Breast epithelium (tissue), 4 donors: Measurements from ENCODE around the gene MACROH2A2. TPM values are rescaled to one million over a fixed set of nuclear protein-coding genes. Genes with fewer than 3 reads are reported as not detected.

Experiments
- DNase-seq, 2 donors: peaks; one replicate each; pipeline ENCODE4 v3.0.0-alpha.2; 2019; ENCODE audit warnings: low spot score in 2 of 2
- H3K27ac ChIP-seq, 2 donors: fragments of 200-600 bp; sonication (generic) in 1 of 2; one replicate each; pipeline ENCODE4 v1.5.1; 2016 to 2019; ENCODE audit warnings: mild to moderate bottlenecking in 1 of 2
- H3K27me3 ChIP-seq, 2 donors: fragments of 200-600 bp; sonication (generic) in 1 of 2; one replicate each; pipeline versions ENCODE4 v1.5.1 to v1.6.0; 2017 to 2019; ENCODE audit warnings: control low read depth in 1 of 2, mild to moderate bottlenecking in 1 of 2
- H3K36me3 ChIP-seq: fragments of 200-600 bp; one replicate; pipeline ENCODE4 v1.5.1; 2019
- H3K4me1 ChIP-seq, 2 donors: fragments of 200-600 bp; sonication (generic); one replicate each; pipeline ENCODE4 v1.5.1; 2016 to 2019; ENCODE audit warnings: control low read depth in 1 of 2
- H3K4me3 ChIP-seq, 3 donors: fragments of 200-600 bp; sonication (generic); 1 replicate in 2 of 3; 2 replicates in 1 of 3; pipeline ENCODE4 v1.5.1; 2016 to 2019; ENCODE audit warnings: mild to moderate bottlenecking in 3 of 3, moderate library complexity in 2 of 3
- H3K9me3 ChIP-seq, 2 donors: fragments of 200-600 bp; sonication (generic) in 1 of 2; one replicate each; pipeline ENCODE4 v1.5.1; 2016 to 2019; ENCODE audit warnings: control low read depth in 1 of 2
- POLR2A ChIP-seq: fragments of 450-650 bp; IDR thresholded peaks from one replicate; pipeline ENCODE4 v1.6.1; 2016; ENCODE audit warnings: antibody characterized with exemption, mild to moderate bottlenecking, moderate library complexity
- POLR2AphosphoS5 ChIP-seq, 3 donors: sonication (generic); formaldehyde crosslinking; IDR thresholded peaks; one replicate each; pipeline ENCODE4 v1.6.1; 2017; ENCODE audit warnings: antibody characterized with exemption in 3 of 3
- intact Hi-C: fragments of 100-400 bp; cut with DNase I; formaldehyde crosslinking; loops from one replicate; pipeline ENCODE4 v1.15.1; 2023; ENCODE audit warnings: low total_unique reads
- total RNA-seq, 3 donors: library from RNA; depleted of rRNA; stranded (reverse); fragments of >200 nt; gene quantifications; one replicate each; pipeline ENCODE4 v1.1.0, GENCODE V29; 2016
- TF ChIP-seq, protein P1 (sequence below), 3 donors: fragments of 450-650 bp; IDR thresholded peaks; one replicate each; pipeline ENCODE4 v1.5.1; 2016 to 2017; ENCODE audit warnings: antibody characterized with exemption in 3 of 3, mild to moderate bottlenecking in 3 of 3, moderate library complexity in 3 of 3

The MACROH2A2 gene
- total RNA-seq, 3 donors from 2014 or later: 4.8 to 19.5 (median 15.4) TPM

DNA sequence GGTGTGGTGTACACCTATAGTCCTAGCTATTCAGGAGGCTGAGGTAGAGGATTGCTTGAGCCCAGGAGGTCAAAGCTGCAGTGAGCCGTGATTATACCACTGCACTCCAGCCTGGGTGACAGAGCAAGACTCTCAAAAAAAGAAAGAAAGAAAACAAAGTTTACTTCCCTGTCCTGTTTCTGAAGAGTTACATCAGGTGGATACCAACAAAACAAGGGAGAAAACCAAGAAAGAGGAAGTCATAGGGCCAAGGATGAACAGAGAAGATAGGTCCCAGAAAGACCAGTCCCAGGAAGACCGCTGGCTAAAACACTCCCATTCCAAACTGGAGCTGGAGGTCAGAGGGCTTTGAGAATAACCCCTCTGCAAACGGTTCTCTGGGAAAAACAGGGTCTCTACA is 13.5 kb downstream of the MACROH2A2 start:
- no peaks in the 10 kb centered on the region for H3K4me1 ChIP-seq
- no peaks in the 10 kb centered on the region for H3K36me3 ChIP-seq
- H3K27ac ChIP-seq: no peak overlapping the region
- intact Hi-C loops: no loop called here
- no peak for DNase-seq
- no peaks in the 10 kb centered on the region for H3K27me3 ChIP-seq
- no peak for TF ChIP-seq POLR2AphosphoS5 (IDR thresholded peaks at IDR 0.05)
- TF ChIP-seq POLR2A: no peak
- TF ChIP-seq, protein P1, sequence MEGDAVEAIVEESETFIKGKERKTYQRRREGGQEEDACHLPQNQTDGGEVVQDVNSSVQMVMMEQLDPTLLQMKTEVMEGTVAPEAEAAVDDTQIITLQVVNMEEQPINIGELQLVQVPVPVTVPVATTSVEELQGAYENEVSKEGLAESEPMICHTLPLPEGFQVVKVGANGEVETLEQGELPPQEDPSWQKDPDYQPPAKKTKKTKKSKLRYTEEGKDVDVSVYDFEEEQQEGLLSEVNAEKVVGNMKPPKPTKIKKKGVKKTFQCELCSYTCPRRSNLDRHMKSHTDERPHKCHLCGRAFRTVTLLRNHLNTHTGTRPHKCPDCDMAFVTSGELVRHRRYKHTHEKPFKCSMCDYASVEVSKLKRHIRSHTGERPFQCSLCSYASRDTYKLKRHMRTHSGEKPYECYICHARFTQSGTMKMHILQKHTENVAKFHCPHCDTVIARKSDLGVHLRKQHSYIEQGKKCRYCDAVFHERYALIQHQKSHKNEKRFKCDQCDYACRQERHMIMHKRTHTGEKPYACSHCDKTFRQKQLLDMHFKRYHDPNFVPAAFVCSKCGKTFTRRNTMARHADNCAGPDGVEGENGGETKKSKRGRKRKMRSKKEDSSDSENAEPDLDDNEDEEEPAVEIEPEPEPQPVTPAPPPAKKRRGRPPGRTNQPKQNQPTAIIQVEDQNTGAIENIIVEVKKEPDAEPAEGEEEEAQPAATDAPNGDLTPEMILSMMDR (IDR thresholded peaks at IDR 0.05): no peak
- no peaks in the 10 kb centered on the region for H3K9me3 ChIP-seq
- no peak overlapping the region for H3K4me3 ChIP-seq

DNA sequence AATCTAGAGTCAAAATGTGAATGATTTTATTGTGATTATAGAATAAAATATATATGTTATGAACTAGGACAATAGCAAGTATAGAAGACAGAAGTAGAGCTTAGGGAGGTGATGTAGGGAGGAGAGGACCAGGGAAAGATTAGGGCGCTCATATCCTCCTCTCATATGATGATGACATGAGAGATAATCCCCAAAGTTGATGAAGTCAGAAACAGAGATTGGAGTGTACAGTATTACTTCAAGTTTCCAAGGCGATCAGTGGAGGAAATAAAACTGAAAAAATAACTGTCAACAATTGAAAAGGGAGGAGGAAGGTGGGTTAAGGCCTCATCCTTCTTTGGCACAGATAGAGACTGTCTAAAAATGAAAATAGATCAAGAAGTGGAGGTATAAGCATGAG is 14.9 kb downstream of the MACROH2A2 start:
- intact Hi-C loops: no loop called here
- TF ChIP-seq POLR2AphosphoS5 (IDR thresholded peaks at IDR 0.05) (no peak), POLR2A (no peak)
- TF ChIP-seq, protein P1 (IDR thresholded peaks at IDR 0.05): no peak
- no peak overlapping the region for H3K4me3 ChIP-seq
- no peaks in the 10 kb centered on the region for H3K36me3 ChIP-seq
- no peaks in the 10 kb centered on the region for H3K9me3 ChIP-seq
- H3K27me3 ChIP-seq: no peaks in the 10 kb centered on the region
- H3K27ac ChIP-seq: no peak overlapping the region
- DNase-seq: no peak
- no peaks in the 10 kb centered on the region for H3K4me1 ChIP-seq

DNA sequence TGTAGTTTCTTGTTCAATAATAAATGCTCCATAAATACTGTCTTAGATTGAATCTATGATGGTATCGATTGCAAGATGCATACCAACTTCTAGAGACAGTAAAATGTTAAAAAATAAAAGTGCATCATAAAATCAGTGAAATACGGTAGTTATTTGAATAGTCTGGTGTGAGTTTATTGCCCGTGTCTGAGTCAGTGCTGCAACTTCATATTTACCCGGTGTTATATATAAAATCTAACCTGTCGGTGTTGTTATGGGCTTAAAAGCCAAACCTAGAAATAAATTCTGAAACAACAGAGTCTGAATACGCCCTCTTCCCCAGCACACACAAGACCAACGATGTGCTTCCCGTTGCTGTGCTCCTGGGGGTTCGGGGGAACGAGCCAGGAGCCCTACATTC is 16.3 kb downstream of the MACROH2A2 start:
- H3K27me3 ChIP-seq: no peaks in the 10 kb centered on the region
- H3K4me3 ChIP-seq: no peak overlapping the region
- no peaks in the 10 kb centered on the region for H3K4me1 ChIP-seq
- no peak overlapping the region for H3K27ac ChIP-seq
- intact Hi-C loops: no loop called here
- no peaks in the 10 kb centered on the region for H3K9me3 ChIP-seq
- TF ChIP-seq POLR2AphosphoS5 (IDR thresholded peaks at IDR 0.05): no peak
- no peak for TF ChIP-seq POLR2A
- TF ChIP-seq, protein P1 (IDR thresholded peaks at IDR 0.05): no peak
- no peak for DNase-seq
- H3K36me3 ChIP-seq: no peaks in the 10 kb centered on the region

DNA sequence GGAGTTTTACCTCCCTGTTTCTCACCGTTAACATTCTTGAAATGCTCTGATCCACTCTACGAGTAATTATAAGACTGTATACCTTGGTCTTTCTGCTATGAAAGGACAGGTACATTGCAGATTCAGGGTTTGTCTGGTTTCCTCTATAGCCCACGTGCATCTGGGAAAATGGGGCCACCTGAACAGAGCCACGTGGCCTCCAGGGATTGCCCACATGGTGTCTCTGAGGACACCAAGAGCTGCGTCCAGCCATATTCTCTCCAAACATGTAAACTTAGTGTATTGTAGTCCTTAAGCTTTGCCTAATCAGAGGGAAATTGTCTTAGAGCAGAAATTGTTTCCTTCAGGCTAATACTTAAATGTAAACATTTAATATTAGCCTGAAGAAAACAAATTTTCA is 16.7 kb downstream of the MACROH2A2 start:
- no peaks in the 10 kb centered on the region for H3K36me3 ChIP-seq
- no peaks in the 10 kb centered on the region for H3K27me3 ChIP-seq
- no peak overlapping the region for H3K4me3 ChIP-seq
- H3K4me1 ChIP-seq: no peaks in the 10 kb centered on the region
- no peaks in the 10 kb centered on the region for H3K9me3 ChIP-seq
- intact Hi-C loops: no loop called here
- TF ChIP-seq, protein P1 (IDR thresholded peaks at IDR 0.05): no peak
- TF ChIP-seq POLR2A (no peak), POLR2AphosphoS5 (IDR thresholded peaks at IDR 0.05) (no peak)
- H3K27ac ChIP-seq: no peak overlapping the region
- no peak for DNase-seq

DNA sequence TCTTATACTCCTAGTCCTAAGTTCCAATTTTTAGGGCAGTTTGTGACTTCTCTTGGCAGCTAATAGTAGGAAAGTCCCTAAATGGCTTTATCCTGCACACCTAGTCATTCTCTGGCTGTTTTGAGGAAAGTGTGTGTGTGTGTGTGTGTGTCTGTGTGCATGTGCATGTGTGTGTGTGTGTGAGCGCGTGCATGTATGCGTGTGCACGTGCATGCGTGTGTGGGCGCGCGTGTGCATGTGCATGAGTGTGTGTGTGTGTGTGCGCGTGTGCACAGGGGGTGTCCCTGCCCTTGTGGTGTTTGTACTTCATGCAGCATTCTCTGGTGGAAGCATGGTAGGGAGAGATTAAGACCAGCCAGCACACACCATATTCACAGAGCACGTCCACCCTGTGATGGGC is 18.2 kb downstream of the MACROH2A2 start:
- Histone ChIP-seq H3K27ac (no peak overlapping the region), H3K36me3 (no peaks in the 10 kb centered on the region), H3K27me3 (no peaks in the 10 kb centered on the region), H3K4me3 (no peak overlapping the region), H3K4me1 (no peaks in the 10 kb centered on the region), H3K9me3 (no peaks in the 10 kb centered on the region)
- no peak for DNase-seq
- intact Hi-C loops: no loop called here
- TF ChIP-seq POLR2AphosphoS5 (IDR thresholded peaks at IDR 0.05): no peak
- TF ChIP-seq, protein P1 (IDR thresholded peaks at IDR 0.05): no peak
- no peak for TF ChIP-seq POLR2A
